ENCODE results near the gene SYT11.
A peak's percentile ranks its signal among the peaks of the same experiment; 100 is the strongest.

Gene SYT11

GRCh38 chr1:155850345-155850744 is 9.0 kb upstream of the SYT11 start:
- H3K9me3 ChIP-seq: no peaks in the 10 kb centered on the region
- DNase-seq (ENCODE audit: low spot score in 2 of 2): no peak
- H3K27me3 ChIP-seq (ENCODE audit: low read depth): no peaks in the 10 kb centered on the region
- H3K4me1 ChIP-seq: peaks cover 7% of the 10 kb centered on the region; the same call in 1 of the 2 replicates
- peaks cover 43% of the 10 kb centered on the region for H3K36me3 ChIP-seq (replicated peaks)
- no peak overlapping the region for H3K4me3 ChIP-seq
- in situ Hi-C loops (cut with MboI; ENCODE audit: low sequenced_read_pairs): no loop called here

DNA sequence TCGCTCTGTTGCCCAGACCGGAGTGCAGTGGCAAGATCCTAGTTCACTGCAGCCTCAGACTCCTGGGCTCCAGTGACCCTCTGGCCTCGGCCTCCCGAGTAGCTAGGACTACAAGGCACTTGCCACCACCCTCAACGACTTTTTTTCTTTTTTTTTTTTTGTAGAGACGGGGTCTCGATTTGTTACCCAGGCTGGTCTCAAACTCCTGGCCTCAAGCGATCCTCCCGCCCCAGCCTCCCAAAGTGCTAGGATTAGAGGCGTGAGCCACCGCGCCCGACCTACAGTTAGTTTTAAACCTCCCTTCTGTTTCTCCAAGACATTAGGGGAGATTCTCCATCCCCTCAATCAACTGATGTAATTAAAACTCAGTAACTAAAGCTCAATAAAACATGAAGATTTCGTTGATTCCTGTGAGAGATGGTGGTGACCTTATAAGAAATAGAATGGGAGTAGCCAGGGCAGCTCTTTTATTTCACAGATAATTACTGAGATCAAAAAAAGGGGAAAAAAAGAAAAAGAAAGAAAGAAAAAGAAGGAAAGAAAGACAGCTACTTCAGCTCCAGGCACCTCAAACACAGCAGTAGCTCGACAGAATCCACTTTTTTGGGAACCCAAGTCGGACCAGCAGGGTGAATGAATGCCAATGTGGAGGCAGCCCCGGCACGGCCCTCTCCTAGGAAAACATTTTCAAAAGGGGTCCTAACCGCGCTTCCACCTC is 3.0 kb upstream of the SYT11 start:
- no peaks in the 10 kb centered on the region for H3K9me3 ChIP-seq
- in situ Hi-C loops (cut with MboI; ENCODE audit: low sequenced_read_pairs): no loop called here
- peaks cover 28% of the 10 kb centered on the region for H3K36me3 ChIP-seq (replicated peaks)
- no peak for DNase-seq (ENCODE audit: low spot score in 2 of 2)
- peaks cover 12% of the 10 kb centered on the region for H3K4me1 ChIP-seq
- H3K4me3 ChIP-seq: peak overlapping the region; percentile 71
- H3K27me3 ChIP-seq (ENCODE audit: low read depth): no peaks in the 10 kb centered on the region

DNA sequence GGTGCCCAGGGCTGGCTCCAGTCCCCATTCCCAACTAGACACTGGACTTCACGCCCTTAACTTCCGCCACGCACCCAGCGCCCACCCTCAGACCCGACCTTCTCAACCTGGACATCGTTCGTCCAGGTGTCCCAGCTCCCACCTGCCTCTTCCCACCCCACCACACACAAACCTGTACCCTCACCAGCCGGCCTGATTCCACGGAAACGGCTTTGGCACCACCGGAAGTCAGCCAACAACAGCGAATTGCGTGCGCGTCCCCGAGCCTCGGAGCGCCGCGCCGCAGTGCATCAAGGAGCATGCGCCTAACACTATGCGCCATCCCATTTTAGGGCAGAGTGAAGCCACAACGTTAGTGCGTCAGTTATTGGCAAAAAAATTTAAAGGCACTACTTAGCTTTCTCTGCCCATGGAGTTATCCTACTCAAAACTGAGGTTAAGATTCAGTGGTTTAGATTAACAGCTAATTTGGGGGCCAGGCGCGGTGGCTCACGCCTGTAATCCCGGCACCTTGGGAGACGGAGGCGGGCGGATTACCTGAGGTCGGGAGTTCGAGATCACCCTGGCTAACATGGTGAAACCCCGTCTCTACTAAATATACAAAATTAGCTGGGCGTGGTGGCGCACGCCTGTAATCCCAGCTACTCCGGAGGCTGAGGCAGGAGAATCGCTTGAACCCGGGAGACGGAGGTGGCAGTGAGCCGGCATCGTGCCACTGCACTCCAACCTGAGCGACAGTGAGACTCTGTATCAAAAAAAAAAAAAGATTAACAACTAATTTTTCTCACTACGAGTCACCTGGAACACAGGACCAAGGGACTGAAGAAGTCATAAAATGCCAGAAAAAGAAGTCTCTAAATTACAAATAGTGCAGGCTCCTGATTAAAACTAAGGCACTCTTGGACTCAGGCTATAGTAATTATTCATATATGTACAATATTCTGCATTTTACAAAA is 2.1 kb upstream of the SYT11 start, which contains the start of gene GON4L:
Gene GON4L, minus strand, starts transcription at position 240 of the 956 bp plus-strand sequence. CDS start 3,434 bp downstream, outside the sequence.
- in situ Hi-C loops (cut with MboI; ENCODE audit: low sequenced_read_pairs): no loop called here
- Histone ChIP-seq H3K36me3 (replicated peaks) (peaks cover 22% of the 10 kb centered on the region), H3K9me3 (no peaks in the 10 kb centered on the region), H3K27me3 (ENCODE audit: low read depth) (no peaks in the 10 kb centered on the region), H3K4me1 (peaks cover 12% of the 10 kb centered on the region), H3K4me3 (peak within 1 kb of the TSS; percentile 71)
- DNase-seq (ENCODE audit: low spot score in 2 of 2): peak; percentile 91 to 92

DNA sequence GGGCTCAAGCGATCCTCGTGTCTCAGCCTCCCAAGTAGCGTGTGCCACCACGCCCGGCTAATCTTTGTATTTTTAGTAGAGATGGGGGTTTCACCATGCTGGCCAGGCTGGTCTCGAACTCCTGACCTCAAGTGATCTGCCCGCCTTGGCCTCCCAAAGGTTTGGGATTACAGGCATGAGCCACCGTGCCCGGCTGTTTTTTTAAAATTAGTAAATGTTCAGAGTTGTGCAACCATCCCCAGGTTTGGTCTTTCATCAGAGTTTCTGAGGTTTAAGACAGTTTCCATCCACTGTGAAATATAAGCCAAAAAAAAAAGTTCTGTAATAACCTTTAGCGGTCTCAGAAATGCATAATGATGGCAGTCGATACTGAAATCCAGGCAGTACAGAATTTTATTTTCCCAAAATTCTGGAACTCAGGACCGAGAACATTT is 550 bp upstream of the SYT11 start:
- no peaks in the 10 kb centered on the region for H3K9me3 ChIP-seq
- no peaks in the 10 kb centered on the region for H3K27me3 ChIP-seq (ENCODE audit: low read depth)
- DNase-seq (ENCODE audit: low spot score in 2 of 2): no peak
- peaks cover 12% of the 10 kb centered on the region for H3K4me1 ChIP-seq
- peaks cover 10% of the 10 kb centered on the region for H3K36me3 ChIP-seq (replicated peaks)
- in situ Hi-C loops (cut with MboI; ENCODE audit: low sequenced_read_pairs): no loop called here
- H3K4me3 ChIP-seq: peak overlapping the region; percentile 38

DNA sequence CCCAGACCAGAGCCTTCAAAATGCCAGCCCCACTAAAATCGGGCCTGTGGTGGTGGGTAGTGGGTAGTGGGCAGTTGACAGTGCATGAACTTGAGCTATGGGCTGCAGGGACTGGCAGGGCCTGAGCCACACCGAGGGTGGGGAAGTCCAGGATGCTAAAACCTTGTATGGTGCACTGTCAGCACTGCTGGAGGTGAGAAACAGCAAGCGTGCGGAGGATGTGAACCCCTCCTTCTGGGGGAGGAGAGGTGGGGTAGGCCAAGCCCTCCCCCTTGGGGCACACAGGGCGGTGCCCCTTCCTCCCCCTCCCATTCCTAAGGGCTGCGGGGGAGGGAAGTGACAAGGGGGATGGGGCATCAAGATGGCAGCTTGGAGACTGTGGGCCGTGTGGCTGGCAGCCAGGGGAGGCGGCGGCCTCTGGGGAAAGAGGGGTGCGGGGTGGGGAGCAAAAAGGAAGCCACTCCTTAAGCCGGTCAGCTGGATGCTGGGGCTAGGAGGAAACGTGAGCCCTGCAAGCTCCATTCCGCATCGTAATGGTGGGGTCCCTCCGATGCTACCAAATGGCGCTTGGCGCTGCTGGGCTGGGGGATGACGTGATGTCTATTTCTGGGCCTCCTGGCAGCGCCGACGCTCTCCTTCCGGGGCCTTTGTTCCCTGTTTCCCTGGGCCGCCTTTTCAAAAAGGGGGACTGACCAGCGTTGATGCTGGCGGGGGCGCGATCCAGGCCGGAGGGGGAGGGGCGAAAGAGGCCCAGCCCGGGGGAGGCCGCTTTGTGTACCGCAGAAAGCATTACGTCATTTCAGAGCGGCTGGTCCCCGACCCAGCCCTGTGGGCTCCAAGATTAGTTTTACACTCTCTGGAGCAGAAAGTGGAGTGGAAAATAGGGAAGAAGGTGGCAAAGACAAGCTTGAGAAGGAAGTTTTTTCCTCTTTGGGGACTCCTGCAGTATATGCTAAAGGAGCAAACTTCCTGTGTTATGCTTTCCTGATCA is 809 bp downstream of the SYT11 start:
- Histone ChIP-seq H3K36me3 (replicated peaks) (no peaks in the 10 kb centered on the region), H3K4me1 (peaks cover 12% of the 10 kb centered on the region), H3K27me3 (ENCODE audit: low read depth) (no peaks in the 10 kb centered on the region), H3K9me3 (no peaks in the 10 kb centered on the region), H3K4me3 (peak overlapping the region; percentile 38)
- peak in 1 of 2 experiments; percentile 62 for DNase-seq (ENCODE audit: low spot score in 2 of 2)
- in situ Hi-C loops (cut with MboI; ENCODE audit: low sequenced_read_pairs): no loop called here

- H3K9me3 ChIP-seq: no peaks in the 10 kb centered on the region
- in situ Hi-C loops (cut with MboI; ENCODE audit: low sequenced_read_pairs): no loop called here
- peaks cover 12% of the 10 kb centered on the region for H3K4me1 ChIP-seq
- H3K27me3 ChIP-seq (ENCODE audit: low read depth): no peaks in the 10 kb centered on the region
- H3K36me3 ChIP-seq (replicated peaks): no peaks in the 10 kb centered on the region
- DNase-seq (ENCODE audit: low spot score in 2 of 2): no peak
- H3K4me3 ChIP-seq: no peak overlapping the region
Observed at GRCh38 chr1:155860970-155861510, 1.7 kb downstream of the SYT11 start.

- H3K9me3 ChIP-seq: no peaks in the 10 kb centered on the region
- H3K4me1 ChIP-seq: peaks cover 12% of the 10 kb centered on the region
- in situ Hi-C loops (cut with MboI; ENCODE audit: low sequenced_read_pairs): no loop called here
- no peak for DNase-seq (ENCODE audit: low spot score in 2 of 2)
- no peaks in the 10 kb centered on the region for H3K27me3 ChIP-seq (ENCODE audit: low read depth)
- no peak overlapping the region for H3K4me3 ChIP-seq
- no peaks in the 10 kb centered on the region for H3K36me3 ChIP-seq (replicated peaks)
Observed at GRCh38 chr1:155861896-155862295, 2.5 kb downstream of the SYT11 start.

DNA sequence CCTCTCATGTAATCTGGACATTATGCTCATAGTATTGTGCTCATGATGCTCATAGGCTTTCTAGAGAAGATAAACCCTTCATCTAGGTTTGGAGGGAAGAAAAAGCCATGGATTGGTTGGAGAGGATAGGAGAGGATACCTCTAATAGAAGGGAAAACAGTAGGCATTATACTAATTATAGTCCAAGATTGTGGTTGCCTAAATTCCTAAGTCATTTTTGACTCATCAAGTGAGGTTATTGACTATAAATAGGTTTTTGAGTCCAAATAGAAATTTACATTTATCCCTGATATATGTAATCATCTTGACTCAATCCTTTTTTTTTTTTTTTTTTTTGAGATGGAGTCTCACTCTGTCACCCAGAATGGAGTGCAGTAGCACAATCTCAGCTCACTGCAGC is 5.0 kb downstream of the SYT11 start:
- Histone ChIP-seq H3K27me3 (ENCODE audit: low read depth) (0 out of 2 replicates have a peak, but pooled peaks cover 2% of the 10 kb centered on the region), H3K4me1 (no peaks in the 10 kb centered on the region), H3K36me3 (replicated peaks) (no peaks in the 10 kb centered on the region), H3K9me3 (no peaks in the 10 kb centered on the region), H3K4me3 (no peak overlapping the region)
- in situ Hi-C loops (cut with MboI; ENCODE audit: low sequenced_read_pairs): no loop called here
- DNase-seq (ENCODE audit: low spot score in 2 of 2): no peak

- DNase-seq (ENCODE audit: low spot score in 2 of 2): no peak
- Histone ChIP-seq H3K4me3 (no peak overlapping the region), H3K4me1 (no peaks in the 10 kb centered on the region), H3K9me3 (no peaks in the 10 kb centered on the region), H3K36me3 (replicated peaks) (no peaks in the 10 kb centered on the region), H3K27me3 (ENCODE audit: low read depth) (0 out of 2 replicates have a peak, but pooled peaks cover 2% of the 10 kb centered on the region)
- in situ Hi-C loops (cut with MboI; ENCODE audit: low sequenced_read_pairs): no loop called here
Observed at GRCh38 chr1:155867766-155868165, 8.4 kb downstream of the SYT11 start.

- in situ Hi-C loops (cut with MboI; ENCODE audit: low sequenced_read_pairs): no loop called here
- Histone ChIP-seq H3K4me3 (no peak overlapping the region), H3K4me1 (no peaks in the 10 kb centered on the region), H3K36me3 (replicated peaks) (no peaks in the 10 kb centered on the region), H3K9me3 (no peaks in the 10 kb centered on the region), H3K27me3 (ENCODE audit: low read depth) (0 out of 2 replicates have a peak, but pooled peaks cover 2% of the 10 kb centered on the region)
- DNase-seq (ENCODE audit: low spot score in 2 of 2): peak in 1 of 2 experiments; percentile 69
Observed at GRCh38 chr1:155871390-155871789, 12.0 kb downstream of the SYT11 start.

- Histone ChIP-seq H3K9me3 (no peaks in the 10 kb centered on the region), H3K36me3 (replicated peaks) (no peaks in the 10 kb centered on the region), H3K4me1 (no peaks in the 10 kb centered on the region), H3K4me3 (no peak overlapping the region), H3K27me3 (ENCODE audit: low read depth) (0 out of 2 replicates have a peak, but pooled peaks cover 2% of the 10 kb centered on the region)
- in situ Hi-C loops (cut with MboI; ENCODE audit: low sequenced_read_pairs): no loop called here
- no peak for DNase-seq (ENCODE audit: low spot score in 2 of 2)
Observed at GRCh38 chr1:155872527-155872926, 13.2 kb downstream of the SYT11 start.

GRCh38 chr1:155873860-155874259 is 14.5 kb downstream of the SYT11 start:
- no peak overlapping the region for H3K4me3 ChIP-seq
- H3K36me3 ChIP-seq (replicated peaks): no peaks in the 10 kb centered on the region
- H3K27me3 ChIP-seq (ENCODE audit: low read depth): 0 out of 2 replicates have a peak, but pooled peaks cover under 1% of the 10 kb centered on the region
- DNase-seq (ENCODE audit: low spot score in 2 of 2): peak in 1 of 2 experiments; percentile 12
- no peaks in the 10 kb centered on the region for H3K4me1 ChIP-seq
- in situ Hi-C loops (cut with MboI; ENCODE audit: low sequenced_read_pairs): no loop called here
- no peaks in the 10 kb centered on the region for H3K9me3 ChIP-seq

DNA sequence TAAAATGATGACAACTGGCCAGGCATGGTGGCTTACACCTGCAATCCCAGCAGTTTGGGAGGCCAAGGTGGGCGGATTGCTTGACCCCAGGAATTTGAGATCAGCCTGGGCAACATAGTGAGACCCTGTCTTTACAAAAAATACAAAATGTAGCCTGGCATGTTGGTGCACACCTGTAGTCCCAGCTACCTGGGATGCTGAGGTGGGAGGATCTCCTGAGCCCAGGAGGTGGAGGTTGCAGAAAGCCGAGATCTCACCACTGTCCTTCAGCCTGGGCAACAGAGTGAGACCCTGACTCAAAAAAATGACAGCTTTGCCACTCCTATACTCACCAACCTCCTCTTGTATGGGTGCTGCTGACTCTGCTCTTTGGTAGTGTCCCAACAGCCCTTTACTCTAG is 18.6 kb downstream of the SYT11 start:
- H3K36me3 ChIP-seq (replicated peaks): no peaks in the 10 kb centered on the region
- DNase-seq (ENCODE audit: low spot score in 2 of 2): no peak
- H3K4me1 ChIP-seq: no peaks in the 10 kb centered on the region
- no peak overlapping the region for H3K4me3 ChIP-seq
- in situ Hi-C loops (cut with MboI; ENCODE audit: low sequenced_read_pairs): no loop called here
- H3K9me3 ChIP-seq: no peaks in the 10 kb centered on the region
- H3K27me3 ChIP-seq (ENCODE audit: low read depth): no peaks in the 10 kb centered on the region

Data from HAP-1 (cell line).